GM19238 (cell line): Measurements from ENCODE around the gene MDFI.

Experiments used
- DNase-seq: peaks from one replicate; pipeline ENCODE4 v3.0.0; 2011; ENCODE audit warnings: low spot score; ENCODE audit not compliant: insufficient read length

Gene MDFI

DNA sequence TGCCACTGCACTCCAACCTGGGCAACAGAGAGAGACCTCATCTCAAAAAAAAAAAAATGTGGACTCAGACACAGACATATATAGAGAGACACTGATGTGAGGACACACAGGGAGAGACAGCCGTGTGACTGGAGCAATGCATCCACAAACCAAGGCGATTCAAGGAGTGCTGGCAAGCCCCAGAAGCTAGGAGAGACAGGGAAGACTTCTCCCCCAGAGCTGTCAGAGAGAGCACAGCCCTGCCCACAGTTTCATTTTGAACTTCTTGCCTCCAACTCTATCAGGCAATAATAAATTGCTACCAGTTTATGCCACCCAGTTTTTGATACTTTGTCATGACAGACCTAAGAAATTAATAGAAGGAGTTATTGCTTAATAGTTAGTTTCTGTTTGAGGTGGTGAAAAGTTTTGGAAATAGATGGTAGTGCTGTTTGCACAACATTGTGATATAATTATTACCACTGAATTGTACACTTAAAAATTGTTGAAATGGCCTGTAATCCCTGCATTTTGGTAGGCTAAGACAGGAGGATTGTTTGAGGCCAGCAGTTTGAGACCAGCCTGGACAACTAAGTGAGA lies 5.1 kb upstream of the MDFI start:
- no peak for DNase-seq

GRCh38 chr6:41634657-41635056 lies 3.6 kb upstream of the MDFI start:
- DNase-seq: no peak

GRCh38 chr6:41635365-41635764 lies 2.9 kb upstream of the MDFI start:
- DNase-seq: no peak

DNA sequence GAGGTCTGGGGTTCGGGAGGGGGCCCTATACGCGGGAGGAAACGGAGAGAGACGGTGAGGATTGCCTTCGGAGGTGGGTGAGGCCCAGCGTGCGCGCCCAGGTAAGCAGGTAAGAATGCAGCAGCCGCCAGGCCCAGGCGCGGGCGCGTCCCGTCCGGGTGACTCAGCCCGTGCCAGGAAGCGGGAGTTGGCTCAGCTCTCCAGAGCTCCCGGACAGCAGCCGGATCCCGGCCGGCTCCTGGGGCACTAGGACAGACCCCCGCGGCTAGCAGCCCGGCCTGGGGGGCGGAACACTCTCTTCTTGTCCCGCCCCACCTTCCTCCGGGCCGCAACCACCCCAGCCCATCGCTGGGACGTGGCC lies 1.5 kb upstream of the MDFI start:
- DNase-seq: no peak

- no peak for DNase-seq
Observed at GRCh38 chr6:41637194-41638001, 870 bp upstream of the MDFI start.

GRCh38 chr6:41638935-41639808 lies 904 bp downstream of the MDFI start:
- no peak for DNase-seq

DNA sequence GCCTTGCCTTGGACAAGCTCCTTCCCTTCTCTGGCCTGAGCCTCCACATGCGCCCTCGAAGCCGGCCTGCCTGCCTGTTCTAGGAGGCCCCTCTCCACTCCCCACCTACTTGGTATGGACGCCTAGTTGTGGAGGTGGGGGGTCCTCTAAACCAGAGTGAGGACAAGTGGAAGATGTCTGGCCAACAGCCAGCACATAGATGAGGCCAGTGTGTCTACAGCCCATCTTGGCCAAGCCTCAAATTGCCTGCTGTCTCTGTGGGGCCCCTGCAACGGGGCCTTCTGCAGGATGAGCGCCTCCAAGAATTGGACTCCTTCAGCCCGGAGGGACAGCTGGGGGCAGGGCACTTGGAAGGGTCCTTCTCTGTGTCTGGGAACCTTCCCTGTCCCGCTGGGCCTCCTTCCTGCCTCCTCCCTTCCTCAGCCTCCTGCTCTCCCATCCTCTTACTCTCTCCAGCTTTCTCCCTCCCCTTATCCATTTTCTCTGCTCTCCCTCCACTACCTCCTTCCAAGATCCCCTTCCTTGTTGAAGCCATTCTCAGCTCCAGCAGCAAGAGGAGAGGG lies 1.6 kb downstream of the MDFI start:
- no peak for DNase-seq

DNA sequence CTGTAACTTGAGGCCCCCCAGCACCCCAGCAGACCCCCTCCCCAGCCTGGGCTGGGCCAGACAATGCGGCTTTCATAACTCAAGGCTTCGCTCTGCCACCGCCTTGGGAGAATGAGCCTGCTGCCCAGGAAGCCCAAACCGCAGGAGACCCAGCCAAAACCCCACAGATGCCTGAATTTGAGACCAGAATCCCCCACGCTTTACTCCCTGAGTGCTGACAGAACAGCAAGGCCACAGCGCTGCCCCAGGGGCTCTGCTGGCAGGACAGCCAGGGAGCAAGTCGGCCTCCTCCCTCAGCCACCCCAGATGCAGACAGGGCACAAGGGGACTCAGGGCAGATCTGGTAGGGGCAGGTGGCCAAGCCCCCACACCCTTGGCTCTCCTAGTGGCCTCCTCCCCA lies 2.2 kb downstream of the MDFI start:
- no peak for DNase-seq

- DNase-seq: no peak
Observed at GRCh38 chr6:41641352-41641925, 3.2 kb downstream of the MDFI start.

- DNase-seq: no peak
Observed at GRCh38 chr6:41642090-41642959, 4.1 kb downstream of the MDFI start.

DNA sequence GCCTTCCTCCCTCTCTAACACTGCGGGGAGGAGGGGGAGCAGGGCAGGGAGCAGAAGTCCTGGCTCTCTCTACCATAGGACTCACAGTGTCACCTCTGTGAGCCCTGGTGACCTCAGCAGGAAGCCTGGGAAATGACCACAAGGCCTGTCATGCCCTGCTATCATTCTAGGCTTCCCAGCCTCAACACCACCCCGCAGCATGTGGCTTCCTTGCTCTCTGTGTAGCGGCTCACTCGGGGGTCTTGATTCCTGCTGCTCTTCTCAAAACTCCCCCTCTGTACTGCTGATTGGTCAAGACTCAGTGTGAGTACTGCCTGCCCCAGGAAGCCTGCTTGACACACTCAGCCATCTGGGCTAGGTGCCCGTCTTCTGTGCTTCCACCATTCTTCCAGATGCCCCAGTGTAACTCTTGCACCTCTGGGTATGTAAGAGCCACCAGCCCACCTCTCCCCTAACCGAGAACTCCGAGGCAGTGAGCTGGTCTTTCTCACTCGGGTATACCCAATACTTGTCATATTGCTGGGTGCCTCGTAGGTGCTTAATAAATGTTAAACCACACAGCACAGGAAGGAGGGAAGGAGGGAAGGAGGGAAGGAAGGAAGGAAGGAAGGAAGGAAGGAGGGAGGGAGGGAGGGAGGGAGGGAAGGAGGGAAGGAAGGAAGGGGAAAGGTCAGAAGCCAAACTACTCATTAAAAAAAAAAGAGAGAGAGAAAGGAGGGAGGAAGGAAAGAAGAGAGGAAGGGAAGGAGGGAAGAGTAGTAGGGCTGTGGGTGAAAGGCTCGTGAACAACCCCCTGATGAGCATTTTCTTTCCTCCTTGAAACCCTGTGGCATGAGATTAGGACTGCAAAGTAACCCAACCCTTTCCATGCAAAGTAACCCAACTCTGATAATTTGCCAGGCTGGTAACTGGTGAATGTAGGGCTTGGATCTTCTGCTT lies 5.0 kb downstream of the MDFI start:
- DNase-seq: no peak

DNA sequence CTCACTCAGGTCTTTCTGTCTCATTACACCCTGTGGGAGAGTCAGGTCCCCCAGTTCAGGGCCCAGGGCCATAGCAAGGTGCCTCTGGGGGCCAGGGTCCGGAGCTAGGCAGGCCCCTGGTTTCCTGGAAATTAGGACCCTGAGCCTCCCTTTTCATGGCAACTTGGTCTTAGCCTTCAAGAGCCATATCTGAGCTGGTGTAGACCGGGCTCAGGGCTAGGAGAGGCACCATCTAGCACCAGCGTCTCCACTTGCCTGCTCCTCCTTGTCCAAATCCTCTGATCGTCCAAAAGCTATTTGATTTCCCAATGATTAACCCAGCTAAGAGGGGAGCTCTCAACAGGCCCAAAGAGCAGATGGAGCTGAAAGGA lies 5.6 kb downstream of the MDFI start:
- DNase-seq: no peak

GRCh38 chr6:41644297-41644879 lies 6.1 kb downstream of the MDFI start:
- no peak for DNase-seq

DNA sequence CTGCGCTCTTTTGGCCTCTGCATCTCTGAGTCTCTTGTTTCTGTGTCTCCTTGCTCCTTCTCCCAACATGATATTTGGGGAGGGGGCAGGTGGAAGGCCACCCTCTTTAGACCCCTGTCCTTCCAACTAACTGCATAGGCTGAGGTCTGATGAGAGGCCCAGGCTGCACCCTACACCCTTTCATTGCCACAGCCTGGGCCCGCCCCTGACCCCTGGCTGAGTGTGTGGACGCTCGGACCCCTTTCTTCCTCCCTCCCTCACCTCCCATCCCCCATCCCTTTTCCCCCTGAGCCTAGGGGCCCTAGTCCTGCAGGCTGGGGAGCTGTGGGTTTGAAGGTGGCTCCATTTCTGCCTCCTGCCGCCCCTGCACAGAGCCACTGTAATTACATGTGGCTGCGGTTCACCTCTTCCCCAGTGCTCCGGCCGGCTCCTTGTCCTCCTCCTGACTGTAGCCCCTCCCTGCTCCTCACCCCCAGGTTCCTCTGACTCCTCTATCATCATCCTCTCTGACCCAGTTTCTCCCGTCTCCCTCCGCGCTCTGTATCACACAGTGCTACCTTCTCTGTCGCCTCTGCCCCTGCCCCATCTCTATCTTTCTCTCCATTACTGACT lies 6.8 kb downstream of the MDFI start:
- DNase-seq: no peak

- DNase-seq: no peak
Observed at GRCh38 chr6:41646026-41646795, 7.9 kb downstream of the MDFI start.

DNA sequence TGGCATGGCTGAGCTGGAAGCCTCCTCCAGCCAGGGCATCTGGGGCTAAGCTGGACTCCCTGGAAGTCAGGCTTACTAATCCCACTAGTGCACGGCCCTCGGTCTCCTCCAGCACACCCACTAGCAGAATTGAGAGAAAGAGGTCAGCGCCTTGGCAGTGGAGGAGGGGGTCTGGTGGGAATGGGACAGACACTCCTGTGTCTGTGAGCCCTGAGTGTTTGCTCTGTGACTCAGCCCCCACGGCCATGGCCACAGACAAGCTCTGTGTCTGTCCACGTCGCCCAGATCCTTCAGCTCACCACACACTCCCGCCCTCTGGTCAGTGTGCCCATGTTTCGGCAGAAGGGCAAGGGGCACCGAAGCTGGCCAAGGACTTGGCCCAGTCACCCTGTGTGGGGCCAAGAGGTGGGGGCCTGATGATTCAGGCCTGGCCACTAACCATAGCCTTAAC lies 8.8 kb downstream of the MDFI start:
- no peak for DNase-seq

DNA sequence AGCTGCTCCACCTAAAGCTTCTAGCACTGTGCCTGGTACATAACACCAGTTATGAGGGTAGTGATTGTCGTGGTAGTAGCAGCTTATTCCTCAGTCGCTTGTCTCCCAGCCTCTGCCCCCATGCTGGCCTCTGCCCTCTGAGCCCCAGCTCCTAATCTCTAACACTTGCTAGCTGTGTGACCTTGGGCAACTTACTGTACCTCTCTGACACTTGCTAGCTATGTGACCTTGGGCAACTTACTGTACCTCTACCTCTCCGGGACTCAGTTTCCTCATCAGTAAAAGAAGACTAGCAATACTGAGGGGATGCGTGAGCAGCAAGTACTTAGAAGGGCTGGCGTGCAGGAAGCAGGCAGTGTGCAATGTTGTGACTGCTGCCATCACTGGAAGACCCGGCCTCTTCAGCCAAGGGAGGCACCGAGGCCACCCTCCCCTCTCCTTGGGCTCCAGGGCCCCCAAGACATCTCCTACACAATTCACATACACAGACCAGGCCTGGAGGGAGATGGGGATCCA lies 9.9 kb downstream of the MDFI start:
- DNase-seq: no peak

- no peak for DNase-seq
Observed at GRCh38 chr6:41648921-41649320, 10.7 kb downstream of the MDFI start.
